Vagina (tissue), 2 donors: Measurements from ENCODE around the gene ITGB3.
"Not testable (repeated sequence)": the region's sequence is repeated elsewhere in the genome, so short reads cannot be mapped to it uniquely, and the experiment has no call there.

Experiments
- POLR2A ChIP-seq, 2 donors: fragments of 450-650 bp; IDR thresholded peaks; one replicate each; pipeline ENCODE4 v1.6.1; 2017; ENCODE audit warnings: antibody characterized with exemption in 2 of 2, mild to moderate bottlenecking in 2 of 2, moderate library complexity in 2 of 2
- TF ChIP-seq, protein P1 (sequence below), 3 experiments: fragments of 450-650 bp in 2 of 3; fragments of 200-600 bp in 1 of 3; sonication (generic) in 1 of 3; IDR thresholded peaks; one replicate each; pipeline ENCODE4 v1.5.1; 2017 to 2019; ENCODE audit warnings: antibody characterized with exemption in 3 of 3, mild to moderate bottlenecking in 2 of 3, moderate library complexity in 2 of 3

GRCh38 chr17:47224077-47224476 is 29.6 kb upstream of the ITGB3 start:
- TF ChIP-seq, protein P1, sequence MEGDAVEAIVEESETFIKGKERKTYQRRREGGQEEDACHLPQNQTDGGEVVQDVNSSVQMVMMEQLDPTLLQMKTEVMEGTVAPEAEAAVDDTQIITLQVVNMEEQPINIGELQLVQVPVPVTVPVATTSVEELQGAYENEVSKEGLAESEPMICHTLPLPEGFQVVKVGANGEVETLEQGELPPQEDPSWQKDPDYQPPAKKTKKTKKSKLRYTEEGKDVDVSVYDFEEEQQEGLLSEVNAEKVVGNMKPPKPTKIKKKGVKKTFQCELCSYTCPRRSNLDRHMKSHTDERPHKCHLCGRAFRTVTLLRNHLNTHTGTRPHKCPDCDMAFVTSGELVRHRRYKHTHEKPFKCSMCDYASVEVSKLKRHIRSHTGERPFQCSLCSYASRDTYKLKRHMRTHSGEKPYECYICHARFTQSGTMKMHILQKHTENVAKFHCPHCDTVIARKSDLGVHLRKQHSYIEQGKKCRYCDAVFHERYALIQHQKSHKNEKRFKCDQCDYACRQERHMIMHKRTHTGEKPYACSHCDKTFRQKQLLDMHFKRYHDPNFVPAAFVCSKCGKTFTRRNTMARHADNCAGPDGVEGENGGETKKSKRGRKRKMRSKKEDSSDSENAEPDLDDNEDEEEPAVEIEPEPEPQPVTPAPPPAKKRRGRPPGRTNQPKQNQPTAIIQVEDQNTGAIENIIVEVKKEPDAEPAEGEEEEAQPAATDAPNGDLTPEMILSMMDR (IDR thresholded peaks at IDR 0.05) = not testable (repeated sequence)
- not testable (repeated sequence) for TF ChIP-seq POLR2A (IDR thresholded peaks at IDR 0.05)
